Measurements from ENCODE around the gene RPH3AL. TPM values are rescaled to one million over a fixed set of nuclear protein-coding genes. Genes with fewer than 3 reads are reported as not detected.
"Not testable (repeated sequence)": the region's sequence is repeated elsewhere in the genome, so short reads cannot be mapped to it uniquely, and the experiment has no call there.

The RPH3AL gene
- total RNA-seq, 1 donor: 2.0 TPM

GRCh38 chr17:371583-371982, 19.0 kb upstream of the RPH3AL start:
- no peak overlapping the region for H3K4me3 ChIP-seq (ENCODE audit: low read depth, low read length)
- no peak for DNase-seq (ENCODE audit: low read depth)
- TF ChIP-seq, protein P1, sequence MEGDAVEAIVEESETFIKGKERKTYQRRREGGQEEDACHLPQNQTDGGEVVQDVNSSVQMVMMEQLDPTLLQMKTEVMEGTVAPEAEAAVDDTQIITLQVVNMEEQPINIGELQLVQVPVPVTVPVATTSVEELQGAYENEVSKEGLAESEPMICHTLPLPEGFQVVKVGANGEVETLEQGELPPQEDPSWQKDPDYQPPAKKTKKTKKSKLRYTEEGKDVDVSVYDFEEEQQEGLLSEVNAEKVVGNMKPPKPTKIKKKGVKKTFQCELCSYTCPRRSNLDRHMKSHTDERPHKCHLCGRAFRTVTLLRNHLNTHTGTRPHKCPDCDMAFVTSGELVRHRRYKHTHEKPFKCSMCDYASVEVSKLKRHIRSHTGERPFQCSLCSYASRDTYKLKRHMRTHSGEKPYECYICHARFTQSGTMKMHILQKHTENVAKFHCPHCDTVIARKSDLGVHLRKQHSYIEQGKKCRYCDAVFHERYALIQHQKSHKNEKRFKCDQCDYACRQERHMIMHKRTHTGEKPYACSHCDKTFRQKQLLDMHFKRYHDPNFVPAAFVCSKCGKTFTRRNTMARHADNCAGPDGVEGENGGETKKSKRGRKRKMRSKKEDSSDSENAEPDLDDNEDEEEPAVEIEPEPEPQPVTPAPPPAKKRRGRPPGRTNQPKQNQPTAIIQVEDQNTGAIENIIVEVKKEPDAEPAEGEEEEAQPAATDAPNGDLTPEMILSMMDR (IDR thresholded peaks at IDR 0.05; ENCODE audit: insufficient read depth, low read length): no peak

GRCh38 chr17:367656-368055, 15.0 kb upstream of the RPH3AL start:
- DNase-seq (ENCODE audit: low read depth); H3K4me3 ChIP-seq (ENCODE audit: low read depth, low read length): not testable (repeated sequence)

DNA sequence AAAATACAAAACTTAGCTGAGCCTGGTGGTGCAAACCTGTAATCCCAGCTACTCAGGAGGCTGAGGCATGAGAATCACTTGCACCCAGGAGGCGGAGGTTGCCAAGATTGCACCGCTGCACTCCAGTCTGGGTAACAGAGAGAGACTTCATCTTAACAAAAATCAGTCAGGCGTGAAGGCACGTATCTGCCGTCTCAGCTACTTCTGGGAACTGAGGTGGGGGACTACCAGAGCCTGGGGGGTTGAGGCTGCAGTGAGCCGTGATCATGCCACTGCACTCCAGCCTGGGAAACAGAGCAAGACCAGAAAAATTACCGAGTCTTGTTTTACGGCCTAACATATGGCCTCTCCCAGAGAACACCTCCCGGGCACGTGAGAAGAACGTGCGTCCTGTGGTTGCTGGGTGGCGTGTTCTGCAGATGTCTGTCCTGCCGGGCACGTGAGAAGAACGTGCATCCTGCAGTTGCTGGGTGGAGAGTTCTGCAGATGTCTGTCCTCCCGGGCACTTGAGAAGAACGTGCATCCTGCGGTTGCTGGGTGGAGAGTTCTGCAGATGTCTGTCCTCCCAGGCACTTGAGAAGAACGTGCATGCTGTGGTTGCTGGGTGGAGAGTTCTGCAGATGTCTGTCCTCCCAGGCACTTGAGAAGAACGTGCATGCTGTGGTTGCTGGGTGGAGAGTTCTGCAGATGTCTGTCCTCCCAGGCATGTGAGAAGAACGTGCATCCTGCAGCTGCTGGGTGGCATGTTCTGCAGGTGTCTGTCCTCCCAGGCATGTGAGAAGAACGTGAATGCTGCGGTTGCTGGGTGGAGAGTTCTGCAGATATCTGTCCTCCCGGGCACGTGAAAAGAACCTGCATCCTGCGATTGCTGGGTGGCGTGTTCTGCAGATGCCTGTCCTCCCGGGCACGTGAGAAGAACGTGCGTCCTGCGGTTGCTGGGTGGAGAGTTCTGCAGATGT, 14.3 kb upstream of the RPH3AL start:
- not testable (repeated sequence) for H3K4me3 ChIP-seq (ENCODE audit: low read depth, low read length); DNase-seq (ENCODE audit: low read depth)

DNA sequence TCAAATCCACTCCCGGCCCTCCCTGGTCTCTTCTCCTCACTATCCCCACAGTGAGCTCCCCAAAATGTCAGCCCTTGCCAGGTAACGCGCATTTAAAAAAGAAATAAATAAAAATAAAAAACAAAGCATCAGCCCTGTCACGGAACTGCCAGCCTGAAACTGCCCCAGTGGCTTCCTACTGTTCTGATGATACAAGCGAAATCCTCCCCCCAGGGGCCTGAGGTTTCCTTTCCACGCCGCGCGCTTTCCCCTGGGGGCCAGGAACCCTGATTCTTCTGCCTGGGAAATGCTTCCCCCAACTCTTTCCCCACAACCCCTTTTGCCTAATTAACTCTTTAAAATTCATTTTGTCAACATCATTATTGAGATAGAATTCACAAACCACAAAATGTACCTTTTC, 12.2 kb upstream of the RPH3AL start:
- no peak overlapping the region for H3K4me3 ChIP-seq (ENCODE audit: low read depth, low read length)
- DNase-seq (ENCODE audit: low read depth): no peak
- TF ChIP-seq, protein P1 (IDR thresholded peaks at IDR 0.05; ENCODE audit: insufficient read depth, low read length): no peak

DNA sequence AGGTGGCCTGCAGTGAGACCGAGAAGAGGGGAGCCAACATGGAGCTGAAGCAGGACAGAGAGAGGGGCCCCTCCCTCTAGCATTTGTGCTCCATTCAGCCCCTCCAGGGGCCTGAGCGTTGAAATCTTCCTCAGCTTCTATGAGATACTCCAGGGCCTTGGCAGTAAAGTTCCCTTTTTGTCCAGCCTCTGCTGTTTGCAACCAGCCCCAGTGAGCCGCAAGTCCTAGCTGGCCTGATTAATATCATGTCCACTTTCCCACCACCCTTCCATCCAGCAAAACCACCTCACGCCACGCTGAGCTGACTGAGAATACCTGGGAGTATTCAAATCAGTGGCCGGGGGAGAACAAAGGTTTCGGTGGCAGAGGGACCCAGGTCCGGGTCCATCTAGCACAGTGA, 11.7 kb upstream of the RPH3AL start:
- H3K4me3 ChIP-seq (ENCODE audit: low read depth, low read length): no peak overlapping the region
- DNase-seq (ENCODE audit: low read depth): no peak
- TF ChIP-seq, protein P1 (IDR thresholded peaks at IDR 0.05; ENCODE audit: insufficient read depth, low read length): no peak

DNA sequence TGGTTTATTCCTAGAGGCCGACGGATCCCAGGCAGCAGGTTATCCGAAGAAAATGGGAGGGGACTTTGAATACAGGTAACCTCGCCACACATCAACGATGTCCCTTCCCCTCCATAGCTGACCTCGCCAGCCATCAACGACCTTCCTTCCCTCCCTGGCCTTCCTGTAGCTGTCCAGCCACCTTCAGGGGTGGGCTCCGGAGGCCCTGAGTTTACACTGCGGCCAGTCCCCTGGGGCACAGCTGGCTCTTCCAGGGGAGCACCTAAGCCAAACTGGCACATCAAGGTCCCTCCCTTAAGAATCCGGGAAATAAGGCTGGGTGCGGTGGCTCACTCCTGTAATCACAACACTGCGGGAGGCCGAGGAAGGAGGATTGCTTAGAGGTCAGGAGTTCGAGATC, 10.1 kb upstream of the RPH3AL start:
- DNase-seq (ENCODE audit: low read depth): no peak
- TF ChIP-seq, protein P1 (IDR thresholded peaks at IDR 0.05; ENCODE audit: insufficient read depth, low read length): no peak
- H3K4me3 ChIP-seq (ENCODE audit: low read depth, low read length): no peak overlapping the region

- H3K4me3 ChIP-seq (ENCODE audit: low read depth, low read length): no peak overlapping the region
- TF ChIP-seq, protein P1 (IDR thresholded peaks at IDR 0.05; ENCODE audit: insufficient read depth, low read length): no peak
- no peak for DNase-seq (ENCODE audit: low read depth)
These were observed 7.6 kb upstream of the RPH3AL start for GRCh38 chr17:360092-360750.
